Measurements from ENCODE around the gene PDZD2.

The PDZD2 gene

GRCh38 chr5:31993165-31993961 lies 354.4 kb downstream of the PDZD2 start:
- no peak overlapping the region for H3K27ac ChIP-seq
- no peak for TF ChIP-seq CTCF (IDR thresholded peaks at IDR 0.05)
- no peak for TF ChIP-seq ZFX (IDR thresholded peaks at IDR 0.05; ENCODE audit: borderline replicate concordance)

DNA sequence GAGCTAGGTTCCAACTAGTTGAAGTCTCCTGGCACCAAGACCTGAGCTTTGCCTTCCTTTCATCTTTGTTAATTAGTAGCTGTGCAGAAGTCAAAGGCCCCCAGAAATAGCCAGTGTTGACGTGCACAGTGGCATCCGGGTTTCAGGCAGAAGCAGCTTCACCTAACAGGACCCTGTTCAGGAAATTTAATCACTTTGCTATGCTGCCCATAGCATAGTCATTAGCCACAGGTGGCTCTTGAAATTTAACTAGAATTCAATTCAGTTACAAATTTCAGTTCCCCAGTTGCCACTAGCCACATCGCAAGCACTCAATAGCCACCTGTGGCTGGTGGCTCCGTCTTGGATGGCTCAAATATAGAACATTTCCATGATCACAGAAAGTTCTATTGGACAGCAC lies 356.1 kb downstream of the PDZD2 start:
- TF ChIP-seq ZFX (IDR thresholded peaks at IDR 0.05; ENCODE audit: borderline replicate concordance) (no peak), CTCF (IDR thresholded peaks at IDR 0.05) (no peak)
- H3K27ac ChIP-seq, result no peak overlapping the region

GRCh38 chr5:31995714-31996113 lies 356.8 kb downstream of the PDZD2 start:
- TF ChIP-seq ZFX (IDR thresholded peaks at IDR 0.05; ENCODE audit: borderline replicate concordance) (no peak), CTCF (IDR thresholded peaks at IDR 0.05) (no peak)
- no peak overlapping the region for H3K27ac ChIP-seq

GRCh38 chr5:31996909-31997308 lies 358.0 kb downstream of the PDZD2 start:
- H3K27ac ChIP-seq, result no peak overlapping the region
- TF ChIP-seq CTCF (IDR thresholded peaks at IDR 0.05) (no peak), ZFX (IDR thresholded peaks at IDR 0.05; ENCODE audit: borderline replicate concordance) (no peak)

DNA sequence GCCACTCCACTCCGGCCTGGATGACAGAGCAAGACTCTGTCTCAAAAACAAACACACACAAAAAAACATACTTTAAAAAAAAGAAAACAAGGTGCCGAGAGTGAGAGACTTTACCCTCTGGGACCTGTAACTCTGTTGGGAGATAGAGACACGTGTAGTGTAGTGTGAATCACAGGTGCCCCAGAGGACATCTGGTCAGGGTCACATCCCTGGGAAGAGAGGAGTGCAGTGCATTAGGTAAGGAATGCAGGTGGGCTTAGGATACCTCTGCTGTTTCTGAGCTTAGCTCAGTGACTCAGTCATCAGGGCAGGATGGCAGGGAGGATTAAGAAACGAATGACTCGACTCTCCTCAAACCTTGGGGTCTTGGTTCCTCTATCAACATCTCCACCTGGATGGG lies 360.5 kb downstream of the PDZD2 start:
- no peak overlapping the region for H3K27ac ChIP-seq
- TF ChIP-seq ZFX (IDR thresholded peaks at IDR 0.05; ENCODE audit: borderline replicate concordance) (no peak), CTCF (IDR thresholded peaks at IDR 0.05) (no peak)

GRCh38 chr5:32000731-32001130 lies 361.8 kb downstream of the PDZD2 start:
- TF ChIP-seq CTCF (IDR thresholded peaks at IDR 0.05) (no peak), ZFX (IDR thresholded peaks at IDR 0.05; ENCODE audit: borderline replicate concordance) (no peak)
- H3K27ac ChIP-seq, result no peak overlapping the region

DNA sequence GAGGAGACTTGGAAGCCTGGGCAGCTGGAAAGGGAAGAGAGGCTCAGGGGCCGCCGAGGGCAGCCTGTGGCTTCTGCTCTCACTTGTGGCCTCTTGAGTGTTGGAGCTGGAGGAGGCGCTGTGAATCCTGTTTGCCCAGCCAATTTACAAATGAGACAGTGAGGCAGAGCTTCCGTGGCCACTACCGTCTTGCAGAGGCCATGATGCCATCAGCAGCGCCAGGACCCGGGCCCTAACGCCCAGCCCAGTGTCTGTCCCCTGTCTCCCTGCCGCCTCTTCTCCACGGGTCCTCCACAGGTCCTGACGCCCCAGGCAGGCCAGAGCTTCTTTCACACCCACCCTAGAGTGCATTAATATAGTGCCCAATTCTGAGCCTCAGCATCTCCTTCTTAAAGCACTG lies 362.4 kb downstream of the PDZD2 start:
- H3K27ac ChIP-seq, result no peak overlapping the region
- no peak for TF ChIP-seq CTCF (IDR thresholded peaks at IDR 0.05)
- no peak for TF ChIP-seq ZFX (IDR thresholded peaks at IDR 0.05; ENCODE audit: borderline replicate concordance)

Measured in 22Rv1 (cell line).